ENCODE measurements around the gene KIF17. TPM values are rescaled to one million over a fixed set of nuclear protein-coding genes. Genes with fewer than 3 reads are reported as not detected.

KIF17 gene
- total RNA-seq, 2 donors from 2014 or later = not detected

GRCh38 chr1:20665726-20666125, 52.1 kb downstream of the KIF17 start:
- ATAC-seq (replicated peaks in 1 of 2) (no peak), DNase-seq (no peak)
- peaks cover 0 to 3% of the 10 kb centered on the region in 2 donors for H3K9me3 Mint-ChIP-seq
- H3K27ac Mint-ChIP-seq = no peak overlapping the region
- H3K4me3 Mint-ChIP-seq = no peak overlapping the region
- peaks cover 16% of the 10 kb centered on the region for H3K4me1 Mint-ChIP-seq (ENCODE audit: low read depth)
- no peaks in the 10 kb centered on the region for H3K27me3 Mint-ChIP-seq (ENCODE audit: low read depth)
- H3K36me3 Mint-ChIP-seq (ENCODE audit: insufficient read depth in 2 of 2) = peaks cover 2% of the 10 kb centered on the region in 2 donors

GRCh38 chr1:20663969-20664715, 53.7 kb downstream of the KIF17 start:
- no peak overlapping the region for H3K27ac Mint-ChIP-seq
- peaks cover 32% of the 10 kb centered on the region for H3K4me1 Mint-ChIP-seq (ENCODE audit: low read depth)
- peaks cover 0 to 3% of the 10 kb centered on the region in 2 donors for H3K9me3 Mint-ChIP-seq
- DNase-seq (no peak), ATAC-seq (replicated peaks in 1 of 2) (no peak)
- H3K4me3 Mint-ChIP-seq = no peak overlapping the region
- no peaks in the 10 kb centered on the region for H3K27me3 Mint-ChIP-seq (ENCODE audit: low read depth)
- H3K36me3 Mint-ChIP-seq (ENCODE audit: insufficient read depth in 2 of 2) = peaks cover 5 to 11% of the 10 kb centered on the region in 2 donors

GRCh38 chr1:20663365-20663764, 54.4 kb downstream of the KIF17 start:
- peaks cover 5 to 11% of the 10 kb centered on the region in 2 donors for H3K36me3 Mint-ChIP-seq (ENCODE audit: insufficient read depth in 2 of 2)
- DNase-seq (no peak), ATAC-seq (replicated peaks in 1 of 2) (no peak)
- H3K4me1 Mint-ChIP-seq (ENCODE audit: low read depth) = peaks cover 40% of the 10 kb centered on the region
- H3K9me3 Mint-ChIP-seq = peaks cover 0 to 3% of the 10 kb centered on the region in 2 donors
- H3K4me3 Mint-ChIP-seq = peak overlapping the region; percentile 38 to 99
- H3K27ac Mint-ChIP-seq = no peak overlapping the region
- no peaks in the 10 kb centered on the region for H3K27me3 Mint-ChIP-seq (ENCODE audit: low read depth)

GRCh38 chr1:20662110-20662475, 55.7 kb downstream of the KIF17 start:
- DNase-seq = no peak
- peak overlapping the region; percentile 88 to 99 for H3K4me3 Mint-ChIP-seq
- H3K4me1 Mint-ChIP-seq (ENCODE audit: low read depth) = peaks cover 51% of the 10 kb centered on the region
- no peak for ATAC-seq (replicated peaks in 1 of 2)
- peaks cover 5 to 11% of the 10 kb centered on the region in 2 donors for H3K36me3 Mint-ChIP-seq (ENCODE audit: insufficient read depth in 2 of 2)
- peaks cover 0 to 3% of the 10 kb centered on the region in 2 donors for H3K9me3 Mint-ChIP-seq
- H3K27ac Mint-ChIP-seq = peak overlapping the region; percentile 86
- H3K27me3 Mint-ChIP-seq (ENCODE audit: low read depth) = no peaks in the 10 kb centered on the region

GRCh38 chr1:20661207-20662109, 56.3 kb downstream of the KIF17 start, which contains the start of gene DDOST:
Gene DDOST (minus strand): TSS chr1:20661369. CDS start chr1:20661350, 19 bp downstream.
- ATAC-seq (replicated peaks in 1 of 2) (peak; percentile 96 to 97), DNase-seq (peak; percentile 97)
- Mint-ChIP-seq H3K27ac (peak within 1 kb of the TSS; percentile 86), H3K4me1 (ENCODE audit: low read depth) (peaks cover 51% of the 10 kb centered on the region), H3K9me3 (no peaks in the 10 kb centered on the region), H3K36me3 (ENCODE audit: insufficient read depth in 2 of 2) (peaks cover 11 to 13% of the 10 kb centered on the region in 2 donors), H3K4me3 (peak within 1 kb of the TSS; percentile 88 to 99), H3K27me3 (ENCODE audit: low read depth) (no peaks in the 10 kb centered on the region)

GRCh38 chr1:20660847-20661206, 57.0 kb downstream of the KIF17 start:
- Mint-ChIP-seq H3K36me3 (ENCODE audit: insufficient read depth in 2 of 2) (peaks cover 11 to 16% of the 10 kb centered on the region in 2 donors), H3K27me3 (ENCODE audit: low read depth) (no peaks in the 10 kb centered on the region)

GRCh38 chr1:20660363-20660762, 57.4 kb downstream of the KIF17 start:
- Mint-ChIP-seq H3K4me1 (ENCODE audit: low read depth) (peaks cover 51% of the 10 kb centered on the region), H3K27me3 (ENCODE audit: low read depth) (no peaks in the 10 kb centered on the region), H3K9me3 (no peaks in the 10 kb centered on the region), H3K36me3 (ENCODE audit: insufficient read depth in 2 of 2) (peaks cover 11 to 16% of the 10 kb centered on the region in 2 donors), H3K27ac (peak overlapping the region; percentile 86), H3K4me3 (peak overlapping the region; percentile 88 to 99)
- DNase-seq (no peak), ATAC-seq (replicated peaks in 1 of 2) (no peak)

More at GRCh38 chr1:20660847-20661206, 57.0 kb downstream of the KIF17 start:
- no peaks in the 10 kb centered on the region for H3K9me3 Mint-ChIP-seq
- H3K4me3 Mint-ChIP-seq = peak overlapping the region; percentile 88 to 99
- peaks cover 51% of the 10 kb centered on the region for H3K4me1 Mint-ChIP-seq (ENCODE audit: low read depth)
- peak overlapping the region; percentile 86 for H3K27ac Mint-ChIP-seq
- ATAC-seq (replicated peaks in 1 of 2) (peak; percentile 0), DNase-seq (peak; percentile 15 to 25)

GRCh38 chr1:20658166-20658915, 59.5 kb downstream of the KIF17 start:
- Mint-ChIP-seq H3K4me3 (peak overlapping the region; percentile 88 to 99), H3K27ac (peak overlapping the region; percentile 92), H3K4me1 (ENCODE audit: low read depth) (peaks cover 51% of the 10 kb centered on the region), H3K27me3 (ENCODE audit: low read depth) (no peaks in the 10 kb centered on the region), H3K9me3 (no peaks in the 10 kb centered on the region), H3K36me3 (ENCODE audit: insufficient read depth in 2 of 2) (peaks cover 14 to 16% of the 10 kb centered on the region in 2 donors)
- DNase-seq = no peak
- ATAC-seq (replicated peaks in 1 of 2) = no peak

GRCh38 chr1:20657024-20657423, 60.8 kb downstream of the KIF17 start:
- Mint-ChIP-seq H3K9me3 (no peaks in the 10 kb centered on the region), H3K36me3 (ENCODE audit: insufficient read depth in 2 of 2) (peaks cover 16 to 17% of the 10 kb centered on the region in 2 donors), H3K27ac (peak overlapping the region; percentile 80), H3K27me3 (ENCODE audit: low read depth) (no peaks in the 10 kb centered on the region), H3K4me1 (ENCODE audit: low read depth) (peaks cover 42% of the 10 kb centered on the region), H3K4me3 (no peak overlapping the region)
- ATAC-seq (replicated peaks in 1 of 2) = no peak
- DNase-seq = no peak

- H3K9me3 Mint-ChIP-seq = no peaks in the 10 kb centered on the region
- no peak for DNase-seq
- H3K27ac Mint-ChIP-seq = no peak overlapping the region
- peaks cover 24% of the 10 kb centered on the region for H3K4me1 Mint-ChIP-seq (ENCODE audit: low read depth)
- peaks cover 8 to 17% of the 10 kb centered on the region in 2 donors for H3K36me3 Mint-ChIP-seq (ENCODE audit: insufficient read depth in 2 of 2)
- no peak overlapping the region for H3K4me3 Mint-ChIP-seq
- ATAC-seq (replicated peaks in 1 of 2) = no peak
- no peaks in the 10 kb centered on the region for H3K27me3 Mint-ChIP-seq (ENCODE audit: low read depth)
These were observed 63.6 kb downstream of the KIF17 start for GRCh38 chr1:20654104-20654690.

GRCh38 chr1:20652300-20652699, 65.5 kb downstream of the KIF17 start:
- peaks cover 7 to 17% of the 10 kb centered on the region in 2 donors for H3K36me3 Mint-ChIP-seq (ENCODE audit: insufficient read depth in 2 of 2)
- no peaks in the 10 kb centered on the region for H3K9me3 Mint-ChIP-seq
- H3K27ac Mint-ChIP-seq = no peak overlapping the region
- ATAC-seq (replicated peaks in 1 of 2) (no peak), DNase-seq (no peak)
- peaks cover 6% of the 10 kb centered on the region for H3K4me1 Mint-ChIP-seq (ENCODE audit: low read depth)
- H3K27me3 Mint-ChIP-seq (ENCODE audit: low read depth) = no peaks in the 10 kb centered on the region
- H3K4me3 Mint-ChIP-seq = no peak overlapping the region

GRCh38 chr1:20648946-20649345, 68.9 kb downstream of the KIF17 start:
- no peaks in the 10 kb centered on the region for H3K27me3 Mint-ChIP-seq (ENCODE audit: low read depth)
- ATAC-seq (replicated peaks in 1 of 2) = no peak

More at GRCh38 chr1:20648946-20649345, 68.9 kb downstream of the KIF17 start:
- H3K4me3 Mint-ChIP-seq = no peak overlapping the region
- no peak for DNase-seq
- no peaks in the 10 kb centered on the region for H3K9me3 Mint-ChIP-seq
- H3K36me3 Mint-ChIP-seq (ENCODE audit: insufficient read depth in 2 of 2) = peaks cover 2 to 8% of the 10 kb centered on the region in 2 donors
- H3K27ac Mint-ChIP-seq = no peak overlapping the region
- no peaks in the 10 kb centered on the region for H3K4me1 Mint-ChIP-seq (ENCODE audit: low read depth)
